ENCODE measurements around the gene EMP3.
"Not testable (repeated sequence)": the region's sequence is repeated elsewhere in the genome, so short reads cannot be mapped to it uniquely, and the experiment has no call there.

Gene EMP3

DNA sequence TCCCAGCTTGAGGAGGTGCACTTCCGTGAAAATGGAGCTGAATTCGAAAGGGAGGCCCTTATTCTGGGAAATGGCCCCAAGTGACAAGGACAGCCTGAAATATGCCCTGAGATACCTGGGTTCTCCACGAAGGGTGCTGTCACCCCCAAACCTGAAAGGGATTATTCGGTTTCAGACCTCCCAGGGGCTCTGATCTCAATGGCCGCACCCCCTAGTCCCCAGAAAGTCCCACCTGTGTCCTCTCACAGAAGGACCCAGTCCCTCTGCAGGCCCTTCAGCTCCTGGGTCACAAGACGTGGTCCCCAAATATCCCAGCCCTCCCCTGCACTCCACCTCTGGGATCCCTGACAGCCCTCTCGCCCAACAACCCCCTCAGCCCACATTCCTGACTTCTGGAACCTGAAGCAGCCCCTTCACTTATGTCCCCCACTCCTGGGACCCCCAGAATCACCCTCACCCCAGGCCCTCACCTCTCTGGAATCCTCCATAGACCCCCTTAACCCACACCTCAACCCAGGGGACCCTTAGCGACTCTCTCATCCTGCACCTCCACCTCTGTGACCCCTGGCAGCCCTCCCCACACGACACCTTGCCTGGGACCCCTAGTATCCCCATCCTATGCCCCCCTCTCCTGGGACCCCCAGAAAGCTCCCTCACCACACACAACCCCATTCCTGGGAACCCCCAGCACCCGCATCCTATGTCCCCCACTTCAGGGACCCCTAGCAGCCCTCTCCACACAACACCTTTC, 39.4 kb downstream of the EMP3 start:
- in situ Hi-C loops (cut with MboI; ENCODE audit: low sequenced_read_pairs), result no loop called here
- H3K9me3 ChIP-seq, result no peaks in the 10 kb centered on the region
- peak overlapping the region; percentile 5 for H3K4me3 ChIP-seq
- no peaks in the 10 kb centered on the region; the same call in 1 of the 2 replicates for H3K36me3 ChIP-seq (replicated peaks)
- no peak for DNase-seq (ENCODE audit: low spot score in 2 of 2)
- no peaks in the 10 kb centered on the region for H3K27me3 ChIP-seq (ENCODE audit: low read depth)
- H3K4me1 ChIP-seq, result peaks cover 14% of the 10 kb centered on the region

DNA sequence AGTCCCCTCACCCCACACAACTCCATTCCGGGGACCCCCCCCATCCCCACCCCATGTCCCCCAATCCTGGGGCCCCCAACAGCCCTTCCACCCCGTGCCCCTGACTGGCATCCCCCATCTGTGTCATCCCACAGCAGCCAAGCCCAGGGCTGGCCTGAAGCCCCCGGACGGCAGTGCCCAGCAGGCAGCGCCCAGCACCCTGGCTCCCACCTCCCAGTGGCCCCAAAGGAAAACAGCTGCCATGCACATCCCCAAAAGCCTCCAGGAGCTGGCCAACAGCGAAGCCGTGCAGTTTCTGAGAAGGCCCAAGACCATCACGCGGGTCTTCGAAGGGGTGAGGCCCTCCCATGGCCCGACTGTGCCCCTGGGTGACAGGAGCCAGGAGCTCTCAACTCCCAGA, 40.2 kb downstream of the EMP3 start:
- Histone ChIP-seq H3K9me3 (no peaks in the 10 kb centered on the region), H3K36me3 (replicated peaks) (no peaks in the 10 kb centered on the region; the same call in 1 of the 2 replicates), H3K4me1 (peaks cover 14% of the 10 kb centered on the region), H3K4me3 (no peak overlapping the region), H3K27me3 (ENCODE audit: low read depth) (no peaks in the 10 kb centered on the region)
- DNase-seq (ENCODE audit: low spot score in 2 of 2), result no peak
- in situ Hi-C loops (cut with MboI; ENCODE audit: low sequenced_read_pairs), result no loop called here

DNA sequence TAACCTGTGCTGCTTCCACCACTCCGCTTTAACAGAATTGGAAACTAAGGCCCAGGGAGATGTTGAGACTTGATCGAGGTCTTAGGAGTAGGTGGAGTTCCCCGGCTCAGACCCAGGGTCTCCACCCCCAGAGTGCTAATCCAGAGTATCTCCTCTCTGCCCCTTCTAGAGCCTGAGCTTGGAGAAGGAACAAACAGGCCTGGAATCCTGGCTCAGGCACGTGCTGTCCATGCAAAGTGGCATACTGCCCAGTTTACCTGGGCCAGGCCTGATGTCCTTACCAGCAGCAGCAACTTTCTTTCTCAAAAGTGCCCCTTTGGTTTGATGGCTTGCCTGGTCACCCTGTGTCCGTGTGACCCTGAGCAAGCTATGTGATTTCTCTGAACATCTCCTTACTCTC, 42.5 kb downstream of the EMP3 start:
- H3K36me3 ChIP-seq (replicated peaks), result no peaks in the 10 kb centered on the region
- in situ Hi-C loops (cut with MboI; ENCODE audit: low sequenced_read_pairs), result no loop called here
- no peaks in the 10 kb centered on the region for H3K27me3 ChIP-seq (ENCODE audit: low read depth)
- no peak overlapping the region for H3K4me3 ChIP-seq
- peaks cover 11% of the 10 kb centered on the region for H3K4me1 ChIP-seq
- DNase-seq (ENCODE audit: low spot score in 2 of 2), result no peak
- no peaks in the 10 kb centered on the region for H3K9me3 ChIP-seq

DNA sequence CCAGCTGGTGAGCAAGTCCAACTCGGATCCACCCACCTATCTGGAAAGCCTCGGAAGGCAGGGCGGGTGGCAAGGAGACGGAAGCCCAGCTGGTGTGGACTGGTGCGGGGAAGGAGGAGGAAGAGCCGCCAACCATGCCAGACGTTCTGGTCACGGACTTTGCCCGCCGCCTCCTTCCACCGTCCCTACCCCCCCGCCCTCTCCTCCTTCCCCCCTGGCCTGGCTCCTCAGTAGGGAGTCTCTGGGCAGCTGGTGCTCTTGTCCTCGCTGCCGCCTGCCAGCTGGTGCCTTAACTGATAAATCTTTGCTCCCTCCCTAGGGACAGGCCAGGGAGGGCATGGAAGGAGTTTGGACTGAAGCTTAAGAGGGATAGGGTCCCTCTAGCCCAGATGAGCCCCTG, 43.6 kb downstream of the EMP3 start:
- no peak for DNase-seq (ENCODE audit: low spot score in 2 of 2)
- peaks cover 4% of the 10 kb centered on the region for H3K4me1 ChIP-seq
- in situ Hi-C loops (cut with MboI; ENCODE audit: low sequenced_read_pairs), result no loop called here
- no peaks in the 10 kb centered on the region for H3K27me3 ChIP-seq (ENCODE audit: low read depth)
- no peaks in the 10 kb centered on the region for H3K36me3 ChIP-seq (replicated peaks)
- H3K4me3 ChIP-seq, result no peak overlapping the region
- no peaks in the 10 kb centered on the region for H3K9me3 ChIP-seq

DNA sequence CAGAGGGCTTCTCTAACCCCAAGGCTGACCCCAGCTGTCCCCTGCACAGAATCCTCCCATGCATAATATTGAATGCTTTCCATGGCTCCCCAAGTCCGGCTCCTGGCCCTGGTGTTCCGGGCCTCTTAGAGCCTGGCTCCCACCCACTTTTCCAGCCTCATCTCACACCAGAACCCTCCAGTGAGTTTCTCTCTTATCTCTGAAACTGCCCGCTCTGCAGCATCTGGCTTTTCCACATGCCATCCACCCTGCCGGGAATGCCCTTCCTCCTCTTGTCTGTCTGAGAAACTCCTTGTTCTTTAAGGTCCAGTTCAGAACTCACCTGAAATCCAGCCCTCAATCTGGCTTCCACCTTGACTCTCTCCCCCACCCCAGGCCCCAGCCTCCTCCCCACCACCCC, 45.6 kb downstream of the EMP3 start:
- Histone ChIP-seq H3K4me3 (no peak overlapping the region), H3K36me3 (replicated peaks) (no peaks in the 10 kb centered on the region), H3K9me3 (no peaks in the 10 kb centered on the region), H3K27me3 (ENCODE audit: low read depth) (no peaks in the 10 kb centered on the region), H3K4me1 (no peaks in the 10 kb centered on the region; the same call in 1 of the 2 replicates)
- DNase-seq (ENCODE audit: low spot score in 2 of 2), result no peak
- in situ Hi-C loops (cut with MboI; ENCODE audit: low sequenced_read_pairs), result no loop called here

DNA sequence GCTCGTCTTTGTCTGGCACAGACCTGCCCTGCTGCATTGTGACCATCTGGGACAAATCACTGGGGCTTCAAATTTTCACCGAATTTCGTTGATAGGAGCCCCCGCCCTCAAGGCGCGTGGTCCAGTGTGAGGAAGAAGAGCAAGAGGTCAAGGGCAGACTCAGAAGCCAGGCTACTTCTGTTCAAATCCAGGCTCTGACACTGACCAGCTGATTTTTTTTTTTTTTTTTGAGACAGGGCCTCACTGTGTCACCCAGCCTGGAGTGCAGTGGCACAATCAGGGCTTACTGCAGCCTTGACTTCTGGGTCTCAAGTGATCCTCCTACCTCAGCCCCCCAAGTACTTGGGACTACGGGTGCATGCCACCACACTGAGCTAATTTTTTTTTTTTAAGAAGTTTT, 46.0 kb downstream of the EMP3 start:
- Histone ChIP-seq H3K27me3 (ENCODE audit: low read depth) (no peaks in the 10 kb centered on the region), H3K9me3 (no peaks in the 10 kb centered on the region), H3K36me3 (replicated peaks) (no peaks in the 10 kb centered on the region), H3K4me3 (no peak overlapping the region), H3K4me1 (no peaks in the 10 kb centered on the region; the same call in 1 of the 2 replicates)
- in situ Hi-C loops (cut with MboI; ENCODE audit: low sequenced_read_pairs), result no loop called here
- no peak for DNase-seq (ENCODE audit: low spot score in 2 of 2)

DNA sequence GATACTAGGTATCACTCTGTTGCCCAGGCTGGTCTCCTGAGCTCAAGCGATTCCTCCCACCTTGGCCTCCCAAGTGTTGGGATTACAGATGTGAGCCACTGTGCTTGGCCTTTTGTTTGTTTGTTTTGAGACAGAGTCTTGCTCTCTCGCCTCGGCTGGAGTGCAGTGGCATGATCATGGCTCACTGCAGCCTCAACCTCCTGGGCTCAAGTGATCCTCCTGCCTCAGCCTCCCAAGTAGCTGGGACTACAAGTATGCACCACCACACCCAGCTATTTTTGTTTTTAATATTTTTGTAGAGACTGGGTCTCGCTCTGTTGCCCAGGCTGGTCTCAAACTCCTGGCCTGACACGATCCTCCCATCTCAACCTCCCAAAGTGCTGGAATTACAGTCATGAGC, 46.4 kb downstream of the EMP3 start:
- H3K9me3 ChIP-seq; in situ Hi-C loops (cut with MboI; ENCODE audit: low sequenced_read_pairs); H3K27me3 ChIP-seq (ENCODE audit: low read depth); DNase-seq (ENCODE audit: low spot score in 2 of 2); H3K4me3 ChIP-seq; H3K36me3 ChIP-seq (replicated peaks); H3K4me1 ChIP-seq: not testable (repeated sequence)

DNA sequence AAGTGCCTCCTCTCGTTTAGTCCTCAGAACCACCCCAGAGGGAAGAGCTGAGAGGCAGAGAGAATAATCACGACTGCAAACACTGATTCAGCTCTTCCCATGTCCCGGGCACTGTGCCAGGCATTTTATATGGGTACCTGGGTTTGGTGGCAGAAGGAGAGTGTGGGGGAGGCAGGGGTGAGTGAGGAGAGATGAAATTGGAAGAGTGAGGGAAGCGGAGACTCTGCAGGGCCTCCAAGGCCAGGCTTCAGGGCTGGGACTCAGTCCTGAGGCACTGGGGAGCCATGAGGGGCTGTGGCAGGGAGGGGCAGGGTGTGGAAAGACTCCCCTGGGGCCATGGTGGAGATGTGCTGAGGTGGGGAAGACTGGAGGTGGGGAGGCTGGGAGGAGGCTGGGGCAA, 47.6 kb downstream of the EMP3 start:
- Histone ChIP-seq H3K4me1 (no peaks in the 10 kb centered on the region; the same call in 1 of the 2 replicates), H3K36me3 (replicated peaks) (no peaks in the 10 kb centered on the region), H3K27me3 (ENCODE audit: low read depth) (no peaks in the 10 kb centered on the region), H3K9me3 (no peaks in the 10 kb centered on the region), H3K4me3 (no peak overlapping the region)
- in situ Hi-C loops (cut with MboI; ENCODE audit: low sequenced_read_pairs), result no loop called here
- peak in 1 of 2 experiments; percentile 39 for DNase-seq (ENCODE audit: low spot score in 2 of 2)

DNA sequence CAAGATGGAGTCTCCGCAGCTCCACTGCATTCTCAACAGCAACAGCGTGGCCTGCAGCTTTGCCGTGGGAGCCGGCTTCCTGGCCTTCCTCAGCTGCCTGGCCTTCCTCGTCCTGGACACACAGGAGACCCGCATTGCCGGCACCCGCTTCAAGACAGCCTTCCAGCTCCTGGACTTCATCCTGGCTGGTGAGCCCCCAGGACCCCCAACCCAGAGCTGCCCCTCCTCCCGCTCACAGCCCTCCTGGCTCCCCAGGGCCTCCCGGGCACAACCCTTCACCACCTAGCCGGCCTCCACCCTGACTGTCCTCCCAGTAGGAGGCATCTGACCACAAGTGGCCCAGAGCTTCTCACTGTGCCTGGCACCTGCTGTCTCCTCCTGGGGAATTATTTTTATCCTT, 48.2 kb downstream of the EMP3 start:
- Histone ChIP-seq H3K36me3 (replicated peaks) (no peaks in the 10 kb centered on the region), H3K4me3 (no peak overlapping the region), H3K9me3 (no peaks in the 10 kb centered on the region), H3K27me3 (ENCODE audit: low read depth) (no peaks in the 10 kb centered on the region), H3K4me1 (no peaks in the 10 kb centered on the region; the same call in 1 of the 2 replicates)
- DNase-seq (ENCODE audit: low spot score in 2 of 2), result no peak
- in situ Hi-C loops (cut with MboI; ENCODE audit: low sequenced_read_pairs), result no loop called here

DNA sequence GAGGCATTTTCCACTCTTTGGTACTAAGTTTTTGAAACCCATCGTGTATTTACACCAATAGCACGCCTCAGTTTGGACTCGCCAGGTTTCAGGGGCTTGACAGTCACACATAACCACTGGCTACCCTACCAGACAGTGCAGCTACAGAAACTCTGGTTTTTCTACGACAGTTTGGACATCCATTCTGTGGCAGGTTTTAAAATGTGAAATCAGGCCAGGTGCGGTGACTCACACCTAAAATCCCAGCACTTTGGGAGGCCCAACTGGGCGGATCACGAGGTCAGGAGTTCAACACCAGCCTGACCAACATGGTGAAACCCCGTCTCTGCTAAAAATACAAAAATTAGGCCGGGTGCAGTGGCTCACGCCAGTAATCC, 52.8 kb downstream of the EMP3 start:
- in situ Hi-C loops (cut with MboI; ENCODE audit: low sequenced_read_pairs), result no loop called here

DNA sequence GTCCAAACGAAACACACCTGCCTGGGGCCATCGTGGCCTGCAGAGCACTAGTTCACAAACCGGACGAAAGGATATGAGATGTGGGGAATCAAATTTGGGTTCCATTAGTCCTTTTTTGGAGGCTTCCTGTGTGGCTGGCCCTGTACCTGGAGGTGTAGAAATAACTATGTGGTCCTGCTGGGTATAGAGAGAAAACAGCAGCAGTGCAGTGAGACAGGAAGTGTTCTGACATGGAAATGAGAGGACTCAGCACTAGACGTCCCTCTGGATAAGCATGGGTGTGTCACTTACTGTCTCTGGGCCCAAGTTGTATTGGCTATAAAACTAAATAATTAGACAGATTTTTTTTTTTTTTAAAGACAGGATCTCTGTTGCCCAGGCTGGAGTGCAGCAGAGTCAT, 53.7 kb downstream of the EMP3 start:
- H3K4me1 ChIP-seq, result no peaks in the 10 kb centered on the region
- no peaks in the 10 kb centered on the region for H3K27me3 ChIP-seq (ENCODE audit: low read depth)
- H3K4me3 ChIP-seq, result no peak overlapping the region
- in situ Hi-C loops (cut with MboI; ENCODE audit: low sequenced_read_pairs), result no loop called here
- DNase-seq (ENCODE audit: low spot score in 2 of 2), result no peak
- H3K9me3 ChIP-seq, result no peaks in the 10 kb centered on the region
- H3K36me3 ChIP-seq (replicated peaks), result peaks cover 23% of the 10 kb centered on the region

More for the DNA sequence above, 52.8 kb downstream of the EMP3 start:
- no peaks in the 10 kb centered on the region for H3K27me3 ChIP-seq (ENCODE audit: low read depth)
- no peak for DNase-seq (ENCODE audit: low spot score in 2 of 2)
- no peak overlapping the region for H3K4me3 ChIP-seq
- H3K36me3 ChIP-seq (replicated peaks), result peaks cover 15% of the 10 kb centered on the region
- no peaks in the 10 kb centered on the region for H3K4me1 ChIP-seq
- H3K9me3 ChIP-seq, result no peaks in the 10 kb centered on the region
